ENCODE data around the gene BANP.
"Not testable (repeated sequence)": the region's sequence is repeated elsewhere in the genome, so short reads cannot be mapped to it uniquely, and the experiment has no call there.

BANP gene

DNA sequence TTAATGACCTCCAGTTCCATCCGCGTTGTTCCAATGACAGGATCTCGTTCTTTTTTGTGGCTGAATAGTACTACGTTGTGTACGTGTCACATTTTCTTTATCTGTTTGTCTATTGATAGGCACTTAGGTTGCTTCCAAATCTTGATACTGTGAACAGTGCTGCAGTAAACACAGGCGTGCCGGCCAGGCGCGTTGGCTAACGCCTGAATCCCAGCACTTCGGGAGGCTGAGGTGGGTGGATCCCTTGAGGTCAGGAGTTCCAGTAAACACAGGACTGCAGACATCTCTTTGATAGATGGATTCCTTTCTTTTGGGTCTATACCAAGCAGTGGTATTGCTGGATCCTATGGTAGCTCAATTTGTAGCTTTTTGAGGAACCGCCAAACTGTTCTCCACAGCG is 160.7 kb downstream of the BANP start:
- not testable (repeated sequence) for DNase-seq

GRCh38 chr16:88113545-88114045 is 162.4 kb downstream of the BANP start:
- DNase-seq = no peak

- not testable (repeated sequence) for DNase-seq
Measured at GRCh38 chr16:88114541-88115228, 163.5 kb downstream of the BANP start.

DNA sequence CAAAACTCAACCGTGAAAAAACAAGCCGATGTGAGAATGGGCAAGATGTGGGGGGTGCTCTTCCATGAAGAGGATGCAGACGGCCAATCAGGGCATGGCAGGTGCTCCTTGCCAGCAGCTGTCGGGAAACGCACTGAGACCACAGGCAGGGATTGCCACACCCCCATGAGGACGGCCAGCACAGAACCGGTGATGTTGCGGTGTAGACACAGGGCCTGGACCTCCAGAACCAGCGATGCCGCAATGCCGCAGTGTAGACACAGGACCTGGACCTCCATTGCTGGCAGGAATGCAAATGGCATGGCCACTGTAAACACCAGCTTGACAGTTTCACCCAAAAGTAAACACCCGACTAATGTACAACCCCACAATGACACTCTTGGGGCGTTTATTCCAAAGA is 164.9 kb downstream of the BANP start:
- DNase-seq = peak; percentile 35

GRCh38 chr16:88117476-88117868 is 166.2 kb downstream of the BANP start:
- no peak for DNase-seq

- DNase-seq = no peak
Measured at GRCh38 chr16:88118376-88118775, 167.1 kb downstream of the BANP start.

DNA sequence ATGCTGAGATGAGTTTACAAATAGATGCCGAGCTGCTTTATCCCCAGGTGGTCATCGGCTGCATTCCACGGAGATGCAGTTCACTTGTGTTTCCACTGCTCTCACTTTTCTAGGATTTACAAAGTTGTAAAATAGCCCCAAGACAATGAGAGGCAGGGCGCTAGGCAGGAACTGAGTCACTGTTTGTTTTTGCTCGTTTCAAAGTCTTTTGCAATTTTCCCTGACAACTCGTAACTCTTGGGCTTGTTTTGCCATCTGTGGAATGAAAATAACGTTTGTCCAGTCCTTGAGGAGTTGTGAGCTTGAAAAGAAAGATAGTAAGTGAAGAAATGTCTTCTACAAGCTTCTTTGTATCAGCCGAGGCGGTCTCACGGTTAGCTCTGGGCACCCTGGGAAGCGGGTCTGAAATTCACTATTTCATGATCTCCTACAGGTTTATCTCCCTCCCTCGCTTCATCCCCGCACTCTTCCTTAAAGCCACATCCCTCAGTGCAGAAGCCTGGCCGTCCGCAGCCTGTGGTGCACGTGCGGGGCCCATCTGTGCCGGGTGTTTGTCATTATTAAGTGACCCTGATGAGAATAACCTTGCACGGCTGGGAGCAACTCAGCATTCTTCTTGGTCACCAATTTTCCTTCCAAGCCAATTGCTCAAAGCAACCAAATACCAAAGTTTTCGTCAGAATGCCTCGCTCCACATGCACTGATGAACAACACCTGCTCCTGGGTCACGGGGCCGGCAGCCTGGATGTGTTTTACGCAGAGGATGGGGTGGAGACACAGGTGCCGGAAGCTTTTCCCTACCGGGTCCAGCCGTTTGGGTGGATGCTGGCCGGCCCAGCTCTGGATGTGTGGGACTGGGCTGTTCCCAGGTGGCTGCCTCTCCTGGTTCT is 167.9 kb downstream of the BANP start:
- not testable (repeated sequence) for DNase-seq

DNA sequence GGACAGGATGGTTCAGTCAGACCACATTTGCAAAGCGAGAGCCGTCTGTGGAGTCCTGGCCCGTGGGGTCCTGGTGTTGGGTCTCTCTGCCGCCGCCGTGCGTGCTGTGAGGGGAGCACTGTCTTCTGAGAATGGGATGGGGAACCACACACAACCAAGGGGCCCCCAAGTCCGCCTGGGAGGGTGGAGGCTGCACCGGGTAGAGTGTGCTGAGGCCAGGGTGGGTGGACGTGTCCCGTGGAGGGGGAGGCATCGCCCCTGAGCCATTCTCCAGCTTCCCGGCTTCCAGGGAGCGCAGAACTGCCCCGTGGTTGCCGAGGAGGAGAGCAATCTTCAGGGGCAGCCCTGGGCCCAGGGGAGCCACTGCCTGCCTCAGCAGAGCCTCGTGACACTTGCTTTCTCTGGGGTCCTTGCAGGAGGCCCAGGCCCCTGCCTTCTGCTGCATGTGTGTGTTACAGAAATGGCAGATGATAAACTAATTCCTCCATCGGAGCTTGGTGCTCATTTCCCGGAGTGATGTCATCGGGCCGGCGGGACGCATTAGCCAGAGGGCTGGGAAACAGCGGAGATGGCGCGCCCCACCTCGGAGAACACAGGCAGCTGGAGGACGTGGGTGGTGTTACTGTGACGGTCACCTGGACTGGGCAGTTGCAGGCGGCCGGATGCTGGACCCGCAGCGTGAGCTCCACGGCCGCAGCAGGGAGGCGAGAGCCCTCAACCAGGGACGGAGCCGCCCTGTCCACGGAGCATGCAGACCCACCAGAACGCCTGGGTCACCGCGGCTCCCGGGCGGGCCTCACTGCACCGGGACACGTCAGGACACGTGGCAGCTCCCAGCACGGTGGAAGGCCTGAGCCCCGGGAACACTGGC is 168.9 kb downstream of the BANP start:
- DNase-seq = not testable (repeated sequence)

GRCh38 chr16:88120812-88121211 is 169.6 kb downstream of the BANP start:
- DNase-seq = no peak

- not testable (repeated sequence) for DNase-seq
Measured at GRCh38 chr16:88121391-88121790, 170.2 kb downstream of the BANP start.

GRCh38 chr16:88121886-88122580 is 170.8 kb downstream of the BANP start:
- no peak for DNase-seq

All from SHP77 treated with DMSO at 0.1 percent for 48 hours (cell line).